GM20431 (cell line): ENCODE results near the gene KRTAP4-3.
"Not testable (repeated sequence)": the region's sequence is repeated elsewhere in the genome, so short reads cannot be mapped to it uniquely, and the experiment has no call there.

Source experiments
- in situ Hi-C: fragments of 300-500 bp; cut with MseI, MboI; formaldehyde crosslinking; loops from one replicate; pipeline ENCODE4 v1.15.0; 2020; ENCODE audit warnings: low sequenced_read_pairs; ENCODE audit not compliant: unreplicated experiment

Gene KRTAP4-3

GRCh38 chr17:41160190-41160589 is 7.8 kb downstream of the KRTAP4-3 start:
- in situ Hi-C loops: not testable (repeated sequence)

- in situ Hi-C loops: no loop called here
Observed at GRCh38 chr17:41153856-41154255, 14.2 kb downstream of the KRTAP4-3 start.

GRCh38 chr17:41151525-41151924 is 16.5 kb downstream of the KRTAP4-3 start:
- in situ Hi-C loops: no loop called here

GRCh38 chr17:41150026-41150425 is 18.0 kb downstream of the KRTAP4-3 start:
- in situ Hi-C loops: no loop called here

GRCh38 chr17:41149652-41149985 is 18.4 kb downstream of the KRTAP4-3 start, which contains the start of gene KRTAP4-5:
TSS of gene KRTAP4-5 (minus strand) at chr17:41149825. CDS start at chr17:41149767, 58 bp downstream.
- in situ Hi-C loops: no loop called here

- in situ Hi-C loops: not testable (repeated sequence)
Observed at GRCh38 chr17:41148971-41149651, 18.9 kb downstream of the KRTAP4-3 start.

GRCh38 chr17:41147531-41148204 is 20.4 kb downstream of the KRTAP4-3 start:
- in situ Hi-C loops: no loop called here

- in situ Hi-C loops: no loop called here
Observed at GRCh38 chr17:41145261-41145660, 22.8 kb downstream of the KRTAP4-3 start.

- in situ Hi-C loops: no loop called here
Observed at GRCh38 chr17:41144846-41145245, 23.2 kb downstream of the KRTAP4-3 start.

- in situ Hi-C loops: no loop called here
Observed at GRCh38 chr17:41141361-41141760, 26.7 kb downstream of the KRTAP4-3 start.

- in situ Hi-C loops: no loop called here
Observed at GRCh38 chr17:41140360-41141131, 27.5 kb downstream of the KRTAP4-3 start, which contains the start of gene KRTAP4-6. TSS of gene KRTAP4-6 (minus strand) at chr17:41140544. CDS start at chr17:41140487, 57 bp downstream.

GRCh38 chr17:41139865-41140264 is 28.2 kb downstream of the KRTAP4-3 start:
- in situ Hi-C loops: not testable (repeated sequence)

- in situ Hi-C loops: no loop called here
Observed at GRCh38 chr17:41133880-41134735, 33.9 kb downstream of the KRTAP4-3 start.

GRCh38 chr17:41131979-41132378 is 36.0 kb downstream of the KRTAP4-3 start:
- in situ Hi-C loops: no loop called here

- in situ Hi-C loops: no loop called here
Observed at GRCh38 chr17:41127371-41127770, 40.6 kb downstream of the KRTAP4-3 start.

- in situ Hi-C loops: no loop called here
Observed at GRCh38 chr17:41126412-41126811, 41.6 kb downstream of the KRTAP4-3 start.

GRCh38 chr17:41125064-41125463 is 43.0 kb downstream of the KRTAP4-3 start:
- in situ Hi-C loops: no loop called here

- in situ Hi-C loops: not testable (repeated sequence)
Observed at GRCh38 chr17:41123991-41124371, 44.0 kb downstream of the KRTAP4-3 start, which contains the start of gene KRTAP4-12. TSS of gene KRTAP4-12 (minus strand) at chr17:41124182. CDS start at chr17:41124122, 60 bp downstream.

GRCh38 chr17:41123292-41123990 is 44.6 kb downstream of the KRTAP4-3 start:
- in situ Hi-C loops: not testable (repeated sequence)
